H1 (cell line): Measurements from ENCODE around the gene FCRL2.

ENCODE experiments used
- CBX8 ChIP-seq: fragments of 300-800, 300-1000 bp; sonication (generic); IDR thresholded peaks from 2 replicates; pipeline ENCODE4 v1.7.1; 2016; ENCODE audit warnings: low read depth, low read length, borderline replicate concordance
- EZH2 ChIP-seq: fragments of 200-600 bp; sonication (generic); IDR thresholded peaks from 2 replicates; pipeline ENCODE4 v1.7.1; 2012; ENCODE audit warnings: low read depth, mild to moderate bottlenecking, moderate library complexity, low read length, inconsistent platforms; ENCODE audit not compliant: severe bottlenecking
- POLR2A ChIP-seq, 2 experiments: IDR thresholded peaks; 1 replicate in 1 of 2; 2 replicates in 1 of 2; pipeline ENCODE4 v1.6.1; 2011; ENCODE audit warnings: low read depth in 2 of 2, low read length in 2 of 2, mild to moderate bottlenecking in 2 of 2; ENCODE audit errors: control extremely low read depth in 1 of 2
- RFX5 ChIP-seq: IDR thresholded peaks from 2 replicates; pipeline ENCODE4 v1.6.1; 2011; ENCODE audit warnings: low read depth, low read length, improper control_type of control experiment, borderline replicate concordance
- TF ChIP-seq, protein P1 (sequence below), 3 experiments: IDR thresholded peaks; 1 replicate in 2 of 3; 2 replicates in 1 of 3; pipeline versions ENCODE4 v1.5.1 to v1.6.1; 2011; ENCODE audit warnings: low read length in 3 of 3, mild to moderate bottlenecking in 3 of 3, inconsistent platforms in 2 of 3, low read depth in 1 of 3, moderate library complexity in 1 of 3; ENCODE audit not compliant: insufficient read depth in 1 of 3; ENCODE audit errors: control extremely low read depth in 1 of 3

GRCh38 chr1:157798211-157798610 lies 21.3 kb upstream of the FCRL2 start:
- no peak for TF ChIP-seq CBX8
- TF ChIP-seq EZH2 = no peak
- TF ChIP-seq POLR2A (IDR thresholded peaks at IDR 0.05; ENCODE audit: control extremely low read depth in 1 of 2, low read depth in 2 of 2, low read length in 2 of 2) = no peak
- no peak for TF ChIP-seq RFX5
- TF ChIP-seq, protein P1, sequence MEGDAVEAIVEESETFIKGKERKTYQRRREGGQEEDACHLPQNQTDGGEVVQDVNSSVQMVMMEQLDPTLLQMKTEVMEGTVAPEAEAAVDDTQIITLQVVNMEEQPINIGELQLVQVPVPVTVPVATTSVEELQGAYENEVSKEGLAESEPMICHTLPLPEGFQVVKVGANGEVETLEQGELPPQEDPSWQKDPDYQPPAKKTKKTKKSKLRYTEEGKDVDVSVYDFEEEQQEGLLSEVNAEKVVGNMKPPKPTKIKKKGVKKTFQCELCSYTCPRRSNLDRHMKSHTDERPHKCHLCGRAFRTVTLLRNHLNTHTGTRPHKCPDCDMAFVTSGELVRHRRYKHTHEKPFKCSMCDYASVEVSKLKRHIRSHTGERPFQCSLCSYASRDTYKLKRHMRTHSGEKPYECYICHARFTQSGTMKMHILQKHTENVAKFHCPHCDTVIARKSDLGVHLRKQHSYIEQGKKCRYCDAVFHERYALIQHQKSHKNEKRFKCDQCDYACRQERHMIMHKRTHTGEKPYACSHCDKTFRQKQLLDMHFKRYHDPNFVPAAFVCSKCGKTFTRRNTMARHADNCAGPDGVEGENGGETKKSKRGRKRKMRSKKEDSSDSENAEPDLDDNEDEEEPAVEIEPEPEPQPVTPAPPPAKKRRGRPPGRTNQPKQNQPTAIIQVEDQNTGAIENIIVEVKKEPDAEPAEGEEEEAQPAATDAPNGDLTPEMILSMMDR (IDR thresholded peaks at IDR 0.05; ENCODE audit: control extremely low read depth in 1 of 3, insufficient read depth in 1 of 3, low read depth in 1 of 3, low read length in 3 of 3) = no peak
